Measurements from ENCODE around the gene CLN5.
"Not testable (repeated sequence)": the region's sequence is repeated elsewhere in the genome, so short reads cannot be mapped to it uniquely, and the experiment has no call there.

The CLN5 gene

DNA sequence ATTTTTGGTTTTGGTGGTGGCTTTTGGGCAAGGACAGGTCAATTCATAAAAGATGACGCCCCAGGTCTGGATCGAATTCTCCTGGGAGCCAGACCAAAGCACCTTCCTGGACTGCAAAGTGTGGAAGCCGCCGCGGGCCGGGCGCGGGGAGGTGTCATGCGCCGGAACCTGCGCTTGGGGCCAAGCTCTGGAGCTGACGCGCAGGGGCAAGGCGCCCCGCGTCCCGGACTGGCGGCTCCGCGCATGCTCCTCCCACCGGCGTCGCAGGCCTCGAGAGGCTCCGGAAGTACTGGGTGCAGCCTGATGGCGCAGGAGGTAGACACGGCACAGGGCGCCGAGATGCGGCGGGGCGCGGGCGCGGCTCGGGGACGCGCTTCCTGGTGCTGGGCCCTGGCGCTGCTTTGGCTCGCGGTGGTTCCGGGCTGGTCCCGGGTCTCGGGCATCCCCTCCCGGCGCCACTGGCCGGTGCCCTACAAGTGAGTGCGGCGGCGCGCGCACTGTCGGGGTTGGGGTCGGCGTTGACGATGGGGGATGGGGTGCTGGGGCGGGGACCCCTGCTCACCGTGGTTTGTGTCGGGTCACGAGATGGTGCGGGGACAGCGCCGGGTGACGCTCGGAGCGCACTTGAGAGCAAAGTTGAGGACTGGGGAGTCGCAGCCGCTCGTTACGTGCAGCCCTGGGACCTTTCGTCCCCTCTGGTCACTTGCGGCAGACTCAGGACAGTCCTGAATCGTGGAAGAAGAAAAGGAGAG lies at the start of gene CLN5:
TSS of gene CLN5 (plus strand) at position 286 of the 752 bp plus-strand sequence. CDS start at position 304, 18 bp downstream.
- DNase-seq: peak; percentile 95 to 97

DNA sequence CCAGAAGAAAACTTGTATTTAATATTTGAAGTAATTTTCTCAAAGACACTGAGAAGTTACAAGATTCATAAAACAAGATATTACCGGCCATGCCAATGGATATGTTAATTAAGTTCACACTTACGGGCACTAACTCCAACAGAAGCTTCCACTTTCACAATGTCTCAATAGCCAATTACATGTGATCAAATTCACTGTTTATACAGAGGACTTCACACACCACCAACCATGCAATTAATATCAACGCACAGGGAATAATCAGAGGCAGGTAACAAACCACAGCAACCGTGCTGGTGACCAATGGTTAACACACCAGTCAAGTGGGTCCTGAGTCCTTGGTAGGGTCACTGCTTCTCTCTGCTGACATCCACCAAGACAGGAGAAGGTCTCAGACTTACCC lies 49.5 kb upstream of the CLN5 start:
- no peak for DNase-seq

DNA sequence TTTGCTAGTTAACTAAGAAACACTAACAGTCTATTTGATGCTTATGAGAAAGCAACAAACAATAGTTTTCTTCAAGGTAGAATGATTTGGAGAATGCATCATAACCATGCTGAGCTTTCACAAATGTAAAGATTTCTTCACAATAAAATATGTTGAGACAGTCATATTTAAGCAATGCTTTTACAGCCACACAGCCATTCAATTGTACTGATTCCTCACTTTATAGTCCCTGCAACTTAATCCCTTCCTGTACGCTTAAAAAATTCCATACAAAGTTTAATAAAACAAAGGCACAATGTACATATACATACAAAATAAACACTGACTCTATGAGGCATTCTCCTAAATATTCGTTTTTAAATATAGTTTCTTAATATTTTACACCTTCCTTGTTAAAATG lies 48.2 kb upstream of the CLN5 start:
- no peak for DNase-seq

- no peak for DNase-seq
Measured at GRCh38 chr13:76944456-76944855, 47.4 kb upstream of the CLN5 start.

GRCh38 chr13:76948149-76948548 lies 43.7 kb upstream of the CLN5 start, which contains the start of gene ACOD1:
TSS of gene ACOD1 (plus strand) at chr13:76948511. CDS start at chr13:76948559, 48 bp downstream.
- no peak for DNase-seq

DNA sequence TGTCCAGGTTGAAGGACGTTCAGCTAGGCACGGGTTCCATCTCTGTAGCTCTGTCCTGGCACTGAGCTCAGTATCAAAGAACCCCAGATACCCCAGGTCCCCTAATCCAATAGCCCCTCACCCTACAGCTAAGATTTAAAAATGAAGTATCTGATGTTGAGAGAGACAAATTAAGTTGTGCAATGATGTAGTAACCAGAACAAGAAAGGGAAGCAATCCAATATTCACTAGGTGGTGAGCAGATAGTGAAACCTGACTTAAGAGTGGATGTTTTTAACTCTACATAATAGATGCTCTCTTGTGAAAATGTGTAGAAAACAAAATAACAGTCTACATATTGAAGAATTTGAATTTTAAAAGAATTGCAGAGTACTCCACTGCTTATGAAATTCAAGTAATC lies 41.8 kb upstream of the CLN5 start:
- DNase-seq: no peak

GRCh38 chr13:76953968-76954367 lies 37.9 kb upstream of the CLN5 start:
- no peak for DNase-seq

DNA sequence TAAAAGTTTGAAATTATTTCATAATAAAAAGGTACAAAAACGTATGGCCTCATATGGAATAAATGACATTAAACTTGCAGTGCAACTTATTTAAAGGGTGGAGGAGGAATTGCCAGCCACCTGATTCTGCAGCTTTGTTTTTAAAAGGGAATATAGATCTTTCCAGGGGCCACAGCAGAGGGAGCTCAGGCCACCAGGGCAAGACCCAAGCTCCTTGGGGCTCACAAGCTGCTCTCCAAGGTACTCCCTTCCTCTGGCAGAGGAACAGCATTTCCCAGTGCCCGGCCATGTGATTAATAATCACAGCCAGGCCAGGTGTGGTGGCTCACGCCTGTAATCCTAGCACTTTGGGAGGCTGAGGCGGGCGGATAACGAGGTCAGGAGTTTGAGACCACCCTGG lies 37.3 kb upstream of the CLN5 start:
- DNase-seq: no peak

DNA sequence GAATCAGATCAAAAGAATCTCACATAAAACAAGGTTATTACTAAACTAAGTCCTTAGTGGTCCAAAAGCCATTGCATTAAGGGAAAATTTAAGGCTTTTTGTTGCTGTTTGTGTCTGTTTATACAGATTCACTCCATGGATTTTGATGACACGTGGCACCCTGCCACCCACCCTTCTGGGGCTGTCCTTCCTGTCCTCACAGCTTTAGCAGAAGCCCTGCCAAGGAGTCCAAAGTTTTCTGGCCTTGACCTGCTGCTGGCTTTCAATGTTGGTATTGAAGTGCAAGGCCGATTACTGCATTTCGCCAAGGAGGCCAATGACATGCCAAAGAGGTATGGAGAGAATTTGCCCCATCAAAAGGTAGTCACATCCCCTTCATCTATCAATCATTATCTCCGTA lies 36.7 kb upstream of the CLN5 start:
- no peak for DNase-seq

DNA sequence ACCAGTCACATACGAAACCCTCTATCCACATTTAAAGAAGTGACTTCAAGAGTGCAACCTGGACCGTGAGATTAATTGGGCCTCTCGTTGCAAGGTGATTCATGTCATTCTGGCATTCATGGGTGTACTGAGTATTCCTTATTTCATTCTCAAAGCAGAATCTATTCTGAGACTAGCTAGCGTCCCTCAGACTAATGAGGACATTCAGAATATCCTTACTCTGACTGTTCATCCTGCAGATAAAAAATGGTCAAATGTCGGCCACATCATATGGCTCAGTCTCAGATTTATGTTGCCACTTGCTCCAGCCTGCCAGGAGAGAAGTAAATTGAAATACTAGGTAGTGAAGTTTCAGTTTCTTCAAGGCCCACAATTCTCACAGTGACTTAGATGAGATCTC lies 36.2 kb upstream of the CLN5 start:
- no peak for DNase-seq

DNA sequence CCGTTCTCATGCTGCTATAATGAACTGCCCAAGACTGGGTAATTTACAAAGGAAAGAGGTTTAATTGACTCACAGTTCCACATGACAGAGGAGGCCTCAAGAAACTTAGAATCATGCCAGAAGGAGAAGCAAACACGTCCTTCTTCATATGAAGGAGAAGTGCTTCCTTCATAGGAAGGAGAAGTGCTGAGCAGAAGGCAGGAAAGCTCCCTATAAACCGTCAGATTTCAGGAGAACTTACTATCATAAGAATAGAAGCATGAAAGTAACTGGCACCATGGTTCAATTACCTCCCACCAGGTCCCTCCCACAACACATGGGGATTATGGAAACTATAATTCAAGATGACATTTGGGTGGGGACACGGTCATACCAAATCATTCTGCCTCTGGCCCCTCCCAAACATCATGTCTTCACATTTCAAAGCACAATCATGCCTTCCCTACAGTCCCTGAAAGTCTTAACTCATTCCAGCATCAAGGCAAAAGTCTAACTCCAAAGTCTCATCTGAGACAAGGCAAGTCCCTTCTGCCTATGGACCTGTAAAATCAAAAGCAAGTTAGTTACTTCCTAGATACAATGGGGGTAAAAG lies 32.9 kb upstream of the CLN5 start:
- no peak for DNase-seq

- not testable (repeated sequence) for DNase-seq
Measured at GRCh38 chr13:76959734-76960133, 32.1 kb upstream of the CLN5 start.

GRCh38 chr13:76965759-76966421 lies 26.0 kb upstream of the CLN5 start:
- no peak for DNase-seq

DNA sequence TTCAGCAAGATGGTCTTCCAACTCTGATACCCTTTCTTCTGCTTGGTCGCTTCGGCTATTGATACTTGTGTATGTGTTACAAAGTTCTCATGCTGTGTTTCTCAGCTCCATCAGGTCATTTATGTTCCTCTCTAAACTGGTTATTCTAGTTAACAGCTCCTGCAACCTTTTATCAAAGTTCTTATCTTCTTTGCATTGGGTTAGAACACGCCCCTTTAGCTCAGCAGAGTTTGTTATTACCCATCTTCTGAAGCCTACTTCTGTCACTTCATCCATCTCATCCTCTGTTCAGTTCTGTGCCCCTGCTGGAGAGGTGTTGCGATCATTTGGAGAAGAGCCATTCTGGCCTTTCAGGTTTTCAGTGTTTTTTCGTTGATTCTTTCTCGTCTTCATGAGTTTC lies 24.9 kb upstream of the CLN5 start:
- DNase-seq: no peak

DNA sequence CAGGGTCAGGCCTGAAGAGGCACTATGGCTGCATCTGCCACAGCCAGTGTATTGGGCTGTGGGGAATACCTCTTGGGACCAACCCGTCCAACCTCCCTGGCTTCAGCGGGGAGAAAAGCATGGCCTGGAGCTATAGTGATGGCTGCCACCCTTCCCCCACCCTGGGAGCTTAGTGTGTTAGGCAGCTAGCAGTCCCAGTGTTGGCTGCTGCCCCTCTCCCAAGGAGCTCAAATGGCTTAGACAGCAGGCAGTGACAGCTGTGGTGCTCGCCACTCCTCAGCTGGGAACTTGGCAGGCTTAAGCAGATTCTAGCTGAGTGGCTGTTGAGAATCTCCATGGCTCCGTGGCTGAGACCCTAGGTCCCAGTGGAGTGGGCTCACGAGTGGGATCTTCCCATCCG lies 23.8 kb upstream of the CLN5 start:
- DNase-seq: no peak

GRCh38 chr13:76969488-76970365 lies 22.2 kb upstream of the CLN5 start:
- DNase-seq: no peak

GRCh38 chr13:76971215-76971614 lies 20.7 kb upstream of the CLN5 start:
- no peak for DNase-seq

DNA sequence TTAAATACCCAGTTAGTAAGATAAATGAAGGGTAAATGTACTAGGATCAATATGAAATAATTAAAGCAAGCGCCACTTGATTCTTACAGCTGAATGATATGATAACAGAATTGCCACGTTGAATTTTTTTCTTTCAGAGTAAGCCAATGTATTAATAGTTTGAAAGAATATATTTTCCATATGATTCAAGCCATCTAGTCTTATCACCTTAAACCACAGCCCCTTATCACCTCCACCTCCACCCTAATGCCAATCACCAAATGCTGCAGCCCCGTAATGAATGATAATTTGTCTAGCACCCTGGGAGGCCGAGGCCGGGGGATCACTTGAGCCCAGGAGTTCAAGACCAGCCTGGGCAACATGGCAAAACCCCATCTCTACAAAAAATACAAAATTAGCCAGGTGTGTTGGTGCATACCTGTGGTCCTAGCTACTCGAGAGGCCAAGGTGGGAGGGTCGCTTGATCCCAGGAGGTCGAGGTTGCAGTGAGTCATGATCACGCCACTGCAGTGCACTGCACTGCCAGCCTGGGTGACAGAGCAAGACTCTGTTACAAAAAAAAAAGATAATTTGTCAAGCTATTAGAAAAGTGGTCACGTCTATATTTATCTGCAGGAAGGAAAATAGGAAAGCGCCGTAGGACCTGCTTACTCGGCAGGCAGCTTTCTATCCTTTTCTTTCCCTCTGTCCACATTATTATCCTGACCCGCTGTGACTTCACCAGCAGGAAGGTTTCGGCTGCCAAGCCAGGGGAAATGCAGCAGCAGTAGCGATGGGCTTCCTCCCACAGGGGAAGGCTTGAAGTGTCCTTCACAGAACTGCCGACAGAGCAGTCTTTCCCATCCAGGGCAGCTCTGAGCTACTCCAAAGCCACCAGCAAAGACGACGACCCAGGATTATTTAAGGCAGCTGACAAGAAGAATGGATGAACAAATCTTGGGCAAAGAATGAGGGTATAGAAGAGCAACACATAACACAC lies 19.7 kb upstream of the CLN5 start:
- no peak for DNase-seq

- no peak for DNase-seq
Measured at GRCh38 chr13:76973920-76974617, 17.8 kb upstream of the CLN5 start.

- no peak for DNase-seq
Measured at GRCh38 chr13:76974618-76974975, 17.3 kb upstream of the CLN5 start.

DNA sequence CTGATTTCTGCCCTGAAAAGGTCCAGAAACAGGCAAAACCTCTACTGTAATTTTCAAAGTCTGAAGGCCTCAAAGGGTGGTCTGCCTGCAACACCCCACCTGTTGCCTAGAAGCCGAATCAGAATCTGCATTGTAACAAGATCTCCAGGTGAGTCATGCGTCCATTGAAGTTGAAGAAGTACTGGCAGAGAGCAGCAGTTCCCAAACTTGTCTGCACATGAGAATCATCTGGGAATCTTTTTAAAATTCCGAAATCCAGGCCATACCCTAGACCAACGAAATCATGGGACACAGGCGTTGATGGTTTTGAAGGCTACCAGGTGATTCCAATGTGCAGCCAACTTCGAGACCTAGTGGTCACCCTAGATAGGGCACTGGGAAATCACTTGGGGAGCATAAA lies 16.0 kb upstream of the CLN5 start:
- no peak for DNase-seq

Data from CD4-positive, alpha-beta T cell treated with Interleukin-4 for 1 hour (primary cell).